Measurements from ENCODE around the gene KMO.

GRCh38 chr1:241548008-241548407 is 15.8 kb downstream of the KMO start:
- TF ChIP-seq EZH2phosphoT487 (IDR thresholded peaks at IDR 0.05; ENCODE audit: insufficient read depth, low read depth), result no peak
- no peak for TF ChIP-seq EZH2 (IDR thresholded peaks at IDR 0.05; ENCODE audit: insufficient read depth, poor library complexity, severe bottlenecking)
